Ishikawa (cell line): ENCODE results near the gene TNS1.

Experiments
- CEBPB ChIP-seq: IDR thresholded peaks from 2 replicates; pipeline ENCODE4 v1.6.1; 2012
- CREB1 ChIP-seq: IDR thresholded peaks from 2 replicates; pipeline ENCODE4 v1.6.1; 2012; ENCODE audit warnings: low read depth
- EGR1 ChIP-seq: IDR thresholded peaks from 2 replicates; pipeline ENCODE4 v1.6.1; 2012
- FOXM1 ChIP-seq: IDR thresholded peaks from 2 replicates; pipeline ENCODE4 v1.6.1; 2012; ENCODE audit warnings: low read depth, borderline replicate concordance
- MAX ChIP-seq: IDR thresholded peaks from 2 replicates; pipeline ENCODE4 v1.6.1; 2012
- NFIC ChIP-seq: IDR thresholded peaks from 2 replicates; pipeline ENCODE4 v1.6.1; 2012
- RAD21 ChIP-seq: IDR thresholded peaks from 2 replicates; pipeline ENCODE4 v1.6.1; 2012; ENCODE audit warnings: low read depth
- REST ChIP-seq: IDR thresholded peaks from 2 replicates; pipeline ENCODE4 v1.6.1; 2012; ENCODE audit warnings: low read depth, mild to moderate bottlenecking
- TAF1 ChIP-seq: IDR thresholded peaks from 2 replicates; pipeline ENCODE4 v1.6.1; 2012; ENCODE audit warnings: low read depth, mild to moderate bottlenecking
- TCF12 ChIP-seq: IDR thresholded peaks from 2 replicates; pipeline ENCODE4 v1.6.1; 2012; ENCODE audit warnings: low read depth
- TEAD4 ChIP-seq: IDR thresholded peaks from 2 replicates; pipeline ENCODE4 v1.6.1; 2012
- USF1 ChIP-seq: IDR thresholded peaks from 2 replicates; pipeline ENCODE4 v1.6.1; 2012
- YY1 ChIP-seq: IDR thresholded peaks from 2 replicates; pipeline ENCODE4 v1.6.1; 2012; ENCODE audit warnings: low read depth
- ZBTB7A ChIP-seq: IDR thresholded peaks from 2 replicates; pipeline ENCODE4 v1.6.1; 2012; ENCODE audit warnings: low read depth

Gene TNS1

GRCh38 chr2:217900010-217900779 lies 102.6 kb downstream of the TNS1 start:
- TF ChIP-seq CEBPB (no peak), FOXM1 (no peak), CREB1 (no peak), NFIC (no peak), EGR1 (no peak)

GRCh38 chr2:217899231-217900009 lies 103.4 kb downstream of the TNS1 start:
- no peak for TF ChIP-seq TCF12
- TF ChIP-seq CEBPB, result no peak
- TF ChIP-seq USF1, result no peak
- TF ChIP-seq RAD21, result peak; percentile 58
- TF ChIP-seq CREB1, result no peak
- TF ChIP-seq FOXM1, result no peak

GRCh38 chr2:217897816-217898806 lies 104.7 kb downstream of the TNS1 start:
- TF ChIP-seq CREB1, result no peak
- TF ChIP-seq NFIC, result peak; percentile 62
- no peak for TF ChIP-seq ZBTB7A
- peak; percentile 41; the same call in 1 of the 2 replicates for TF ChIP-seq MAX
- no peak for TF ChIP-seq FOXM1
- no peak for TF ChIP-seq YY1
- TF ChIP-seq CEBPB, result no peak
- TF ChIP-seq REST, result peak; percentile 44; the same call in 1 of the 2 replicates
- TF ChIP-seq USF1, result peak; percentile 11; the same call in 1 of the 2 replicates
- peak; percentile 84 for TF ChIP-seq TEAD4
- peak; percentile 47; the same call in 1 of the 2 replicates for TF ChIP-seq EGR1

GRCh38 chr2:217897091-217897715 lies 105.6 kb downstream of the TNS1 start:
- TF ChIP-seq TAF1, result no peak
- TF ChIP-seq USF1, result no peak

GRCh38 chr2:217895070-217895635 lies 107.6 kb downstream of the TNS1 start:
- no peak for TF ChIP-seq TAF1
- no peak for TF ChIP-seq TEAD4
- no peak for TF ChIP-seq TCF12
- TF ChIP-seq ZBTB7A, result no peak
- TF ChIP-seq REST, result no peak
- TF ChIP-seq RAD21, result no peak
- no peak for TF ChIP-seq CEBPB
- no peak for TF ChIP-seq YY1
- no peak for TF ChIP-seq CREB1
- TF ChIP-seq FOXM1, result no peak
- TF ChIP-seq EGR1, result no peak
- TF ChIP-seq NFIC, result no peak
